Right lobe of liver (tissue), 6 donors: ENCODE measurements around the gene NFIA. TPM values are rescaled to one million over a fixed set of nuclear protein-coding genes. Genes with fewer than 3 reads are reported as not detected.

Source experiments
- ATAC-seq, 4 donors: fragments of 200-7000 bp; cut with Tn5 transposase; one replicate each; pipeline ENCODE4 v1.9.1; 2020; ENCODE audit warnings: mild to moderate bottlenecking in 4 of 4, moderate library complexity in 4 of 4
- DNase-seq, 3 donors: peaks; one replicate each; pipeline ENCODE4 v3.0.0-alpha.2; 2020
- H3K27ac ChIP-seq, 3 donors: fragments of 200-600 bp; one replicate each; pipeline ENCODE4 v1.8.0; 2022
- H3K27me3 ChIP-seq, 2 donors: fragments of 200-600 bp; one replicate each; pipeline ENCODE4 v1.8.0; 2022
- H3K36me3 ChIP-seq, 4 donors: fragments of 200-600 bp; sonication (generic) in 1 of 4; one replicate each; pipeline versions ENCODE4 v1.5.1 to v1.8.0; 2017 to 2022; ENCODE audit warnings: control low read depth in 1 of 4
- H3K4me1 ChIP-seq, 4 donors: fragments of 200-600 bp; sonication (generic) in 1 of 4; one replicate each; pipeline versions ENCODE4 v1.5.1 to v1.8.0; 2017 to 2022; ENCODE audit warnings: control low read depth in 1 of 4
- H3K4me3 ChIP-seq, 3 donors: fragments of 200-600 bp; one replicate each; pipeline ENCODE4 v1.8.0; 2022
- H3K9me3 ChIP-seq, 4 donors: fragments of 200-600 bp; sonication (generic) in 1 of 4; one replicate each; pipeline versions ENCODE4 v1.5.1 to v1.8.0; 2017 to 2022; ENCODE audit warnings: control low read depth in 1 of 4
- CTCF ChIP-seq, 4 donors: fragments of 200-600 bp in 3 of 4; fragments of 450-650 bp in 1 of 4; IDR thresholded peaks; one replicate each; pipeline versions ENCODE4 v1.5.1 to v1.8.0; 2016 to 2022; ENCODE audit warnings: antibody characterized with exemption in 4 of 4, mild to moderate bottlenecking in 2 of 4
- POLR2A ChIP-seq: fragments of 450-650 bp; IDR thresholded peaks from one replicate; pipeline ENCODE4 v1.6.1; 2017; ENCODE audit warnings: antibody characterized with exemption, mild to moderate bottlenecking
- WGBS: methylation state at CpG from one replicate; pipeline ENCODE4 v1.1.6; 2018; ENCODE audit warnings: low coverage, low lambda C conversion rate; ENCODE audit not compliant: insufficient coverage; ENCODE audit errors: missing lambda C conversion rate; 5-methylcytosine and 5-hydroxymethylcytosine counted together
- intact Hi-C, 2 donors: fragments of 100-400 bp; cut with DNase I; formaldehyde crosslinking; loops; one replicate each; pipeline versions ENCODE4 v1.11.2 to v1.14.1; 2022
- total RNA-seq, 6 experiments: library from RNA; depleted of rRNA in 2 of 6; stranded (reverse); fragments of >200 nt in 2 of 6; fragmentation: NEBNext Ultra II Directional in 3 of 6; extraction: Animal tissue kit (Norgen Biotek cat#: 25700) in 3 of 6; gene quantifications; one replicate each; pipeline versions ENCODE4 v1.1.0 to v1.2.4, GENCODE V29; 2016 to 2023
- donor health status: DM: no; HTN: yes; CAD: no.
- donor health status: DM: no; HTN: no; CAD: no.
- donor health status: DM: no; HTN: no; CAD: no.
- donor health status: DM: no; HTN: yes; CAD: no.
- donor health status: DM: no; HTN: yes; CAD: no.

NFIA gene
- total RNA-seq, 6 experiments from 2014 or later = 36.7 to 97.2 (median 57.9) TPM

GRCh38 chr1:61132645-61133334 lies 50.4 kb downstream of the NFIA start:
- peak; percentile 41 to 72 (median 52) for ATAC-seq
- peak overlapping the region; percentile 8 to 14 (median 10) for H3K27ac ChIP-seq
- intact Hi-C loops = no loop called here
- no peaks in the 10 kb centered on the region for H3K9me3 ChIP-seq
- H3K4me3 ChIP-seq = no peak overlapping the region
- TF ChIP-seq POLR2A (no peak), CTCF (IDR thresholded peaks at IDR 0.05) (no peak)
- peaks cover 0 to 24% (median 4%) of the 10 kb centered on the region in 4 donors for H3K4me1 ChIP-seq
- no peak for DNase-seq
- WGBS = 22% methylated on average over 6 of the region's 6 CpGs
- no peaks in the 10 kb centered on the region for H3K36me3 ChIP-seq
- no peaks in the 10 kb centered on the region for H3K27me3 ChIP-seq

GRCh38 chr1:61133335-61134019 lies 51.1 kb downstream of the NFIA start:
- Histone ChIP-seq H3K9me3 (no peaks in the 10 kb centered on the region), H3K4me3 (no peak overlapping the region), H3K27ac (no peak overlapping the region), H3K36me3 (no peaks in the 10 kb centered on the region), H3K27me3 (no peaks in the 10 kb centered on the region), H3K4me1 (peaks cover 0 to 24% (median 4%) of the 10 kb centered on the region in 4 donors)
- 67% methylated on average over 3 of the region's 4 CpGs for WGBS
- DNase-seq (no peak), ATAC-seq (peak in 1 of 4 donors; percentile 11)
- intact Hi-C loops = no loop called here
- TF ChIP-seq CTCF (IDR thresholded peaks at IDR 0.05) (no peak), POLR2A (no peak)

GRCh38 chr1:61135291-61135690 lies 52.9 kb downstream of the NFIA start:
- DNase-seq (no peak), ATAC-seq (no peak)
- intact Hi-C loops = no loop called here
- H3K4me1 ChIP-seq = peaks cover 0 to 39% (median 12%) of the 10 kb centered on the region in 4 donors
- no peaks in the 10 kb centered on the region for H3K27me3 ChIP-seq
- H3K9me3 ChIP-seq = no peaks in the 10 kb centered on the region
- no peaks in the 10 kb centered on the region for H3K36me3 ChIP-seq
- 87% methylated on average over 3 of the region's 3 CpGs for WGBS
- TF ChIP-seq POLR2A (no peak), CTCF (IDR thresholded peaks at IDR 0.05) (no peak)
- H3K27ac ChIP-seq = no peak overlapping the region
- no peak overlapping the region for H3K4me3 ChIP-seq

- Histone ChIP-seq H3K27me3 (no peaks in the 10 kb centered on the region), H3K4me3 (no peak overlapping the region), H3K9me3 (no peaks in the 10 kb centered on the region), H3K27ac (no peak overlapping the region), H3K4me1 (peaks cover 5 to 45% (median 19%) of the 10 kb centered on the region in 4 donors), H3K36me3 (no peaks in the 10 kb centered on the region)
- no peak for ATAC-seq
- no peak for DNase-seq
- WGBS = 100% methylated on average over 3 of the region's 3 CpGs
- no peak for TF ChIP-seq POLR2A
- TF ChIP-seq CTCF (IDR thresholded peaks at IDR 0.05) = no peak
- intact Hi-C loops = no loop called here
Measured at GRCh38 chr1:61138305-61138704, 55.9 kb downstream of the NFIA start.
